HepG2 (cell line): ENCODE results near the gene TMEM129. TPM values are rescaled to one million over a fixed set of nuclear protein-coding genes. Genes with fewer than 3 reads are reported as not detected.

Experiments used
- KDM2A ChIP-seq: sonication (generic); formaldehyde crosslinking; IDR thresholded peaks from 2 replicates; pipeline ENCODE4 v1.4.0; 2020; ENCODE audit warnings: low read depth, missing genetic modification reagents, borderline replicate concordance
- SNAI1 ChIP-seq: sonication (generic); formaldehyde crosslinking; IDR thresholded peaks from 2 replicates; pipeline ENCODE4 v1.5.0; 2020; ENCODE audit warnings: mild to moderate bottlenecking, missing genetic modification reagents, borderline replicate concordance
- ZMYM4 ChIP-seq: sonication (generic); formaldehyde crosslinking; IDR thresholded peaks from 2 replicates; pipeline ENCODE4 v1.8.1; 2023; ENCODE audit warnings: mild to moderate bottlenecking, missing genetic modification reagents
- ZNF263 ChIP-seq: sonication (generic); formaldehyde crosslinking; IDR thresholded peaks from 2 replicates; pipeline ENCODE4 v1.4.0; 2020; ENCODE audit warnings: missing genetic modification reagents
- ZNF274 ChIP-seq: sonication (generic); formaldehyde crosslinking; IDR thresholded peaks from 2 replicates; pipeline ENCODE4 v1.5.1; 2020; ENCODE audit warnings: mild to moderate bottlenecking, missing genetic modification reagents
- polyA plus RNA-seq, 8 experiments: library from polyadenylated mRNA; depleted of rRNA in 3 of 8; stranded (reverse) in 7 of 8; unstranded in 1 of 8; fragments of >200 nt; fragmentation: Illumina TruSeq in 4 of 8; extraction: Trizol in 4 of 8; gene quantifications; 2 replicates each; pipeline versions ENCODE4 v1.2.1 to v1.2.3, GENCODE V29; 2011 to 2016; ENCODE audit warnings: low read depth in 4 of 8, missing spikeins in 1 of 8, mixed read lengths in 1 of 8; ENCODE audit not compliant: insufficient read depth in 1 of 8
- total RNA-seq, 5 experiments: library from RNA; depleted of rRNA; stranded (reverse); fragments of >200 nt; fragmentation: Illumina TruSeq; extraction: Trizol; gene quantifications; 2 replicates each; pipeline ENCODE4 v1.2.3, GENCODE V29; 2016; ENCODE audit warnings: low read depth in 1 of 5
- TF ChIP-seq, protein P1 (sequence below): sonication (generic); formaldehyde crosslinking; IDR thresholded peaks from 2 replicates; pipeline ENCODE4 v1.4.0; 2020; ENCODE audit warnings: mild to moderate bottlenecking, missing genetic modification reagents, borderline replicate concordance
- TF ChIP-seq, protein P2 (sequence below): sonication (generic); formaldehyde crosslinking; IDR thresholded peaks from 2 replicates; pipeline ENCODE4 v1.4.0; 2020; ENCODE audit warnings: missing genetic modification reagents, borderline replicate concordance

Gene TMEM129
- total and polyA plus RNA-seq, 2 of the 13 experiments (the other 11 are each of a cell fraction or from before 2014, with no cell fraction given): 19.0 to 25.8 TPM

GRCh38 chr4:1762264-1763010 lies 41.3 kb upstream of the TMEM129 start (continued):
- TF ChIP-seq SNAI1 (0 out of 2 replicates have a peak, but pooled peaks have one; percentile 23), KDM2A (CRISPR knock-in tag) (peak; percentile 54), ZMYM4 (no peak), ZNF263 (CRISPR knock-in tag) (no peak; the same call in 1 of the 2 replicates), ZNF274 (0 out of 2 replicates have a peak, but pooled peaks have one; percentile 38)
- TF ChIP-seq, protein P1, sequence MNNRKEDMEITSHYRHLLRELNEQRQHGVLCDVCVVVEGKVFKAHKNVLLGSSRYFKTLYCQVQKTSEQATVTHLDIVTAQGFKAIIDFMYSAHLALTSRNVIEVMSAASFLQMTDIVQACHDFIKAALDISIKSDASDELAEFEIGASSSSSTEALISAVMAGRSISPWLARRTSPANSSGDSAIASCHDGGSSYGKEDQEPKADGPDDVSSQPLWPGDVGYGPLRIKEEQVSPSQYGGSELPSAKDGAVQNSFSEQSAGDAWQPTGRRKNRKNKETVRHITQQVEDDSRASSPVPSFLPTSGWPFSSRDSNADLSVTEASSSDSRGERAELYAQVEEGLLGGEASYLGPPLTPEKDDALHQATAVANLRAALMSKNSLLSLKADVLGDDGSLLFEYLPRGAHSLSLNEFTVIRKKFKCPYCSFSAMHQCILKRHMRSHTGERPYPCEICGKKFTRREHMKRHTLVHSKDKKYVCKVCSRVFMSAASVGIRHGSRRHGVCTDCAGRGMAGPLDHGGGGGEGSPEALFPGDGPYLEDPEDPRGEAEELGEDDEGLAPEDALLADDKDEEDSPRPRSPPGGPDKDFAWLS: no peak
- TF ChIP-seq, protein P2, sequence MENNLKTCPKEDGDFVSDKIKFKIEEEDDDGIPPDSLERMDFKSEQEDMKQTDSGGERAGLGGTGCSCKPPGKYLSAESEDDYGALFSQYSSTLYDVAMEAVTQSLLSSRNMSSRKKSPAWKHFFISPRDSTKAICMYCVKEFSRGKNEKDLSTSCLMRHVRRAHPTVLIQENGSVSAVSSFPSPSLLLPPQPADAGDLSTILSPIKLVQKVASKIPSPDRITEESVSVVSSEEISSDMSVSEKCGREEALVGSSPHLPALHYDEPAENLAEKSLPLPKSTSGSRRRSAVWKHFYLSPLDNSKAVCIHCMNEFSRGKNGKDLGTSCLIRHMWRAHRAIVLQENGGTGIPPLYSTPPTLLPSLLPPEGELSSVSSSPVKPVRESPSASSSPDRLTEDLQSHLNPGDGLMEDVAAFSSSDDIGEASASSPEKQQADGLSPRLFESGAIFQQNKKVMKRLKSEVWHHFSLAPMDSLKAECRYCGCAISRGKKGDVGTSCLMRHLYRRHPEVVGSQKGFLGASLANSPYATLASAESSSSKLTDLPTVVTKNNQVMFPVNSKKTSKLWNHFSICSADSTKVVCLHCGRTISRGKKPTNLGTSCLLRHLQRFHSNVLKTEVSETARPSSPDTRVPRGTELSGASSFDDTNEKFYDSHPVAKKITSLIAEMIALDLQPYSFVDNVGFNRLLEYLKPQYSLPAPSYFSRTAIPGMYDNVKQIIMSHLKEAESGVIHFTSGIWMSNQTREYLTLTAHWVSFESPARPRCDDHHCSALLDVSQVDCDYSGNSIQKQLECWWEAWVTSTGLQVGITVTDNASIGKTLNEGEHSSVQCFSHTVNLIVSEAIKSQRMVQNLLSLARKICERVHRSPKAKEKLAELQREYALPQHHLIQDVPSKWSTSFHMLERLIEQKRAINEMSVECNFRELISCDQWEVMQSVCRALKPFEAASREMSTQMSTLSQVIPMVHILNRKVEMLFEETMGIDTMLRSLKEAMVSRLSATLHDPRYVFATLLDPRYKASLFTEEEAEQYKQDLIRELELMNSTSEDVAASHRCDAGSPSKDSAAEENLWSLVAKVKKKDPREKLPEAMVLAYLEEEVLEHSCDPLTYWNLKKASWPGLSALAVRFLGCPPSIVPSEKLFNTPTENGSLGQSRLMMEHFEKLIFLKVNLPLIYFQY (CRISPR knock-in tag): no peak
